Measurements from ENCODE around the gene ZNRF3.
"Not testable (repeated sequence)": the region's sequence is repeated elsewhere in the genome, so short reads cannot be mapped to it uniquely, and the experiment has no call there.

The ZNRF3 gene

DNA sequence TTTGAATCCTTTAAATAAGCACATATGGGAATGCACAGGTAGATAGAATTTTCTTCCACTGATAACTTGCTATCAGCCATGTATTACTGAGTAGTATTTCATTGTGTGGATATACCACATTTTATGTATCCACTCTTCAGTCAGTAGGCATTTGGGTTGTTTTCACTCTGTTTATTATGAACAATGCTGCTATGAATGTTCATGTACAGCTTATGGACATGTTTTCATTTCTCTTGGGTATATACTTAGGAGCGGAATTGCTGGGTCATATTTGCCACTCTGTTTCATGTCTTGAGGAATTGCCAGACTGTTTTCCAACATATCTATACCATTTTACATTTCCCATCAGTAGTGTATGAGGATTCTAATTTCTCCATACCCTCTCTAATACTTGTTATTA, 63.8 kb downstream of the ZNRF3 start:
- DNase-seq (ENCODE audit: extremely low spot score, insufficient read length, low read depth) (no peak), FAIRE-seq (no peak)

DNA sequence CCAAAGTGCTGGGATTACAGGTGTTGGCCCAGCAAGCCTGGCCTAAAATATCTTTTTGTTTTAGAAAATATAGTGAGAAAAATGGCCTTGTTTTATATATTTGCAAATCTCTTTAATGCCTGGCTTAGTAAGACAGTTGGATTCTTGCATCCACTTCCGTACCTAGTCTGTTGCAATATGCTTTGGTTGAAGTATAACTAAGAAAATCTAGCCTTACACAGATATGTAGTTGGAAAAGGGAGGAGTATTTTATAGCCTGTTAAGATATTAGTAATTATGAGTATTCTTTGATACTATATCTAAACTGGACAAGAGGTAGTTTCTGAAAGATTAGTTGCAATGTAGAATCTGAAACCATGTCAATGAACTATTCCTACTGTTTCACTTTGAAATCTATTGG, 65.1 kb downstream of the ZNRF3 start:
- DNase-seq (ENCODE audit: extremely low spot score, insufficient read length, low read depth), result no peak
- FAIRE-seq, result no peak

DNA sequence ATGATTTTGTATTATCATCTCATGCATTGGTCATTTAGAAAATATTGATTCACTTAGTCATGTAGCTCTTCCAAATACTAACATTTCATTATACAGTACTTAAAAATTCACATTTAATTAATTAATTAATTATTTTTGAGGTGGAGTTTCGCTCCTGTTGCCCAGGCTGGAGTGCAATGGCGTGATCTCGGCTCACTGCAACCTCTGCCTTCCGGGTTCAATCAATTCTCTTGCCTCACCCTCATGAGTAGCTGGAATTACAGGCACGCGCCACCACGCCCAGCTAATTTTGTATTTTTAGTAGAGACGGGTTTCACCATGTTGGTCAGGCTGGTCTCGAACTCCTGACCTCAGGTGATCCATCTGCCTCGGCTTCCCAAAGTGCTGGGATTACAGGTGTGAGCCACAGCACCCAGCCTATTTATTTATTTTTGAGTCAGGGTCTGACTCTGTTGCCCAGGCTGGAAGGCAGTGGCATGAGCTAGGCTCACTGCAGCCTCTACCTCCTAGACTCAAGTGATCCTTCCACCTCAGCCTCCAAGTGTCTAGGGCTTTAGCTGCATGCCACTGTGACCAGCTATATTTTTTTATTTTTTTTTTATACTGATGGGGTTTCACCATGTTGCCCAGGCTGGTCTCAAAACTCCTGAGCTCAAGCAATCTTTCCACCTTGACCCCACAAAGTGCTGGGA, 65.6 kb downstream of the ZNRF3 start:
- not testable (repeated sequence) for FAIRE-seq; DNase-seq (ENCODE audit: extremely low spot score, insufficient read length, low read depth)

DNA sequence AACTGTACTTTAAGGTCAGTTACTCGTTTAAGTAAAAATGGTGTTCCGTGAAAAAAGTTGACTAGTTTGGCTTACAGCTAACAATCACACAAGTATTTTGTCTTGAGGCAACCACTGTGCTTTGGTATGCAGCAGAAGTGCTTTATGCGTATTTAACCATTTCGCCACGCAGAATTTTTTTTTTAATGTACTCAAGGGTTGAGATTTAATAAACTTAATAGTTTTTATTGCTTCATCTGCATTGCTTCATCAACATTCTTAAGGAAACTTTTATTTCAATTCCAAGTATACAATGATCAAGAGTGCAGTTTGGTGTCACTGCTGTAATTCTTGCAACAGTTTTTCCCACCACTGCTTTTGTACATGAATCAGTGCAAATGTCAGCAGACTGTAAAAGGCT, 66.4 kb downstream of the ZNRF3 start:
- FAIRE-seq (no peak), DNase-seq (ENCODE audit: extremely low spot score, insufficient read length, low read depth) (no peak)

DNA sequence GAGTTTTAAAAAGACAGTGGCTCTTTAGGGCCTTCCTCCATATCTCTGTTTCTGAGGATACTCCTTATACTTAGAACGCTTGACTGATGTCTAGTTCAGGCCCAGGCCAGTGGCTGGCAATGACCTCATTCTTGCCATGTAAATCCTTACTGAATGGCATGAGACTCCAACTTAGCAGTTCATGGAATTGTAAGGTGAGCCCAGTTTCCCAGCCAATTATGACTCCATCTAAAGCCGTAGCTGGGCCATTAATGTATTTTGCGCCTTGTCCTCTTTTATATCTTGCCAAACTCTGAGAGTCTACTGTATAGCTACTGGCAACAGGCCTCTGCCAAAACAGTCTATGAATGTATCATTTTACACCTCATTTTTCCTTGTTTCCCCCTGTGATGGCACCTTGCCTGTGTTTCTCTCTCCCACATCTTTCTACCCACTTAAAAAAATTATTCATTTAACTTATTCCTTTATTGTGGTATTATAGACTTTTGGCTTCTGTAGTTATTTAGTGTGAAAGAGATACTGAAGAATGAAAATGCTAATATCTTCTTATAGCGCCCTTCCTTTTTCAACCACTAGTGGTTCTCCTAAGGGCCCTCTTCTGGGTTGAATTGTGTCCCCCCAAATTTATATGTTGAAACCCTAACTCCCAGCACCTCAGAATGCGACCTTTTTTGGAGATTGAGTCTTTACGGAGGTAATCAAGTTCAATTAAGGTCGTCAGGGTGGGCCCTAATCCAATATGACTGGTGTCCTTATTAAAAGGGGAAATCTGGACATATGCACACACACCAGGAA, 67.4 kb downstream of the ZNRF3 start:
- DNase-seq (ENCODE audit: extremely low spot score, insufficient read length, low read depth), result no peak
- no peak for FAIRE-seq

DNA sequence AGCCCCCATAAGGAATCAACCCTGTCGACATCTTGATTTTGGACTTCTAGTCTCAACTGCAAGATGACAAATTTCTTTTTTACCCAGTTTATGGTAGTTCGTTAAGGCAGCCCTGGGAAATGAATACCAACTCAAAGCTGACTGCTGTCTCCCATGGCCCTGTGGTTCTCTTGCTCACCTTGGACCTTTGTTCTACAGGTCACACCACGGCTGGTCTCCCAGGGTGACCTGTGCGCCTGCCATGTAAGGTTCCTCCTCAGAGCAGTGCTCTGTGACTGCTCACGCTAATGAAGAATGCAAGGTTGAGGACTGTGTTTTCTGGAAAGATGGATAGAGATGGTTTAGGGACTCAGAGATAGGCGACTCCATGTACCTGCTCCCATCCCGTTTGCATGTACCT, 68.2 kb downstream of the ZNRF3 start:
- FAIRE-seq (no peak), DNase-seq (ENCODE audit: extremely low spot score, insufficient read length, low read depth) (no peak)

DNA sequence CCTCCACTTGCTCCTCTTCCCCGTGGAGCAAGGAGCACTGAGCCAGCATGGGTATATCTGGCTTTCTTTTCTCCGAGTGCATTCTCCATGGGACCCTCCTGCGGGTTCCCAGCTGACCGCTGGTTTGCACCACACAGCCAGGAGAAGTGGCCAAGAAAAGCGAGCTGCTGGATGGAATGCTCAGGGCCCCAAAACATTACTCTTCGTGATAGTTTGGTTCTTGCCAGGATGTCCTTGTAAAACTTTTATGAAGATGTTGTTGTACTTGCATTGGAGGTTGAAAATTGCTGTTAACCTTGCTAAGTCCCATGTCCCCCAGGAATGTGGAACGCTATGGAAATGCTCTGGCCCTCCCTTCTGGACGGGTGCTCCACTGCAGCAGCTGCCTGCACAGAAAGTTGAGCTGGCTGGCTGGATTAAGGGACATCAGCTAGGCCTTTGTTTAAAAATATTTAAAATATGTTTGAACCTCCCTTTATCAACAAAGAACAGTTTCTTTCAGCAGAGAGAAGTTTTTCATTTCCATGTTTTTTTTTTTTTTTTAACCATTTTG, 68.7 kb downstream of the ZNRF3 start:
- DNase-seq (ENCODE audit: extremely low spot score, insufficient read length, low read depth) (no peak), FAIRE-seq (no peak)

DNA sequence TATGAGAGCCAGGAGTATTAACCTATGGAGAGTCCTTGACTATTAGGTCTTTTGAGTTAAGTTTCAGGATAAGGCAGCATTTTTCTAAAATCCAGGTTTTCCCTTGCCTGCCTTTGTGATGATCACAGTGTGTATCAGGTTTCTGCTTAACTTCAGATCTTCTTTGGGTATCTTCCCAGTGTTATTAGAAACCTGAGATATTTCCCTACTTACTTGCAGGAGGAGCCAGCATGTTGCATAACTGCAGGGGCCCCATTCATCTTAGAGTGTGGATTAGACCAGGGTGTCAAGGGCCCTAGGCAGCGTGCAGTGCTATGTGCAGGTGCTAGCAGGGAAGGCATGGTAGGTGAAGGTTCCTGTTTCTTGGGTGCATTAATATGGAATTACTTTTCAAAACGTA, 69.5 kb downstream of the ZNRF3 start:
- no peak for DNase-seq (ENCODE audit: extremely low spot score, insufficient read length, low read depth)

DNA sequence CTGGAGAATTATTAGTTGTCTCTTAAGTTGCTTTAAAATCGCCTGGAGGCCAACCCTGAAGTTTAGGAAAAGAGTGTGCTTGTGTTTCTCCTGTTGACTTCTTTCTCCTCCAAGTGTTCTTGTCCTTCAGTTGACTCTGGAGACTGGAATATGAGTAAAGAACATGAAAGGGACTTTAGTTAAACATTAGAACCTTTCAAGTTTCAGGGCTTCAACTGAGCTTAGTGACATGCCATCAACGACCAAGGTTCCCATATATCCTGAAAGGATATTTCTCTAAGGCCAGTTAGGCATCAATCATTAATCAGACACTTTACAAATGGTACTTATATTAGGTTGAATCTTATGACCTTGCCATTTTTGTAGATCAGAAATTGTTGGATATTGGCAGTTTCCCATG, 70.0 kb downstream of the ZNRF3 start:
- DNase-seq (ENCODE audit: extremely low spot score, insufficient read length, low read depth) (no peak), FAIRE-seq (no peak)

More for the DNA sequence above, 69.5 kb downstream of the ZNRF3 start:
- FAIRE-seq, result no peak

DNA sequence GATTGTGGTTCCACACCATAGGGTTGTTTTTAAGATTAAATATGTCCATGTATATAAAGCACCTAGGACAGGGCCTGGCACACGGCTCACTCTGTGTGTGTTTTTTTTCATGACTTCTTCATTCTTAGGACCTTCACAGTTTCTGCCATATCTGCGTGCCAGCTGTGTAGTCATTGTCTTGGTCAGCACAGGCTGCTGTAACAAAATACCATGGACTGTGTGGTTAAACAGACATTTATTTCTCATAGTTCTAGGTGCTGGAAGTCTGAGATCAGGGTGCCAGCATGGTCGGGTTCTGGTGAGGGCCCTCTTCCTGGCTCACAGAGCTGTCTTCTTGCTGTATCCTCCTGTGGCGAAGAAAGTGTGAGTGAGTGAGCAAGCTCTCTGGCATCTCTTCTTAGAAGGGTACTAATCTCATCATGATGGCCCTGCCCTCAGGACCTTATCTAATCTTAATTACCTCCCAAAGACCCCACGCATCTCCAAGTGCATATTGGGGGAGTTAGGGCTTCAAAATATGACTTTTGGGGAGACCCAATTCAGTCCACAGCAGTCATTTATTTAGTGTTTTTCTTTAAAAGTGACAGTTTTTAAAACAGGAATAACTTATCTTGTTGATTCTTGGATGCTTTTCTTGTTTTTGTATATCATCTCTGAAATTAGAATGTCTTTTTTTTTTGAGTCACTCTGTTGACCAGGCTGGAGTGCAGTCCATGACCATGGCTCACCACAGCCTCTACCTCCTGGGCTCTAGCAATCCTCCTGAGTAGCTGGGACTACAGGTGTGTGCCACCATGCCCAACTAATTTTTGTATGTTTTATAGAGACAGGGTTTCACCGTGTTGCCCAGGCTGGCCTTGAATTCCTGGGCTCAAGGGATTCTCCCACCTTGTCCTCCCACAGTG, 70.9 kb downstream of the ZNRF3 start:
- FAIRE-seq (no peak), DNase-seq (ENCODE audit: extremely low spot score, insufficient read length, low read depth) (no peak)

DNA sequence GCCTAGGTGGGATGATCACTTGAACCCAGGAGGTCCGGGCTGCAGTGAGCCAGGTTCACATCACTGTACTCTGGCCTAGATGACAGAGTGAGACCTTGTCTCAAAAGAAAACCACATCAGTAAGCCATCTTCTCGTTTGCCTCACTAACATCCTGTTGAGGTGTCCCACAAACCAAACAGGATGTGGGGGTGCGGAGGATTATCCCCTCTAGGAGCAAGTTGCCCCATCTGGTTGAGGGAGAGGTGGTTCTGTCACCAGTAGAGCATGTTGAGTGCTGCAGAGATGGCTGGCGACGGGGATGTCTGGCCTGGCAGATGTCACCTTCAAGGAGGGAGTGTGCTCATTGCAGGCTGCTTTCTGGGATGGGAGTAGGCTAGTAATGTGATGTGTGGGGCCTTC, 72.4 kb downstream of the ZNRF3 start:
- DNase-seq (ENCODE audit: extremely low spot score, insufficient read length, low read depth) (peak; percentile 62), FAIRE-seq (peak; percentile 99)

DNA sequence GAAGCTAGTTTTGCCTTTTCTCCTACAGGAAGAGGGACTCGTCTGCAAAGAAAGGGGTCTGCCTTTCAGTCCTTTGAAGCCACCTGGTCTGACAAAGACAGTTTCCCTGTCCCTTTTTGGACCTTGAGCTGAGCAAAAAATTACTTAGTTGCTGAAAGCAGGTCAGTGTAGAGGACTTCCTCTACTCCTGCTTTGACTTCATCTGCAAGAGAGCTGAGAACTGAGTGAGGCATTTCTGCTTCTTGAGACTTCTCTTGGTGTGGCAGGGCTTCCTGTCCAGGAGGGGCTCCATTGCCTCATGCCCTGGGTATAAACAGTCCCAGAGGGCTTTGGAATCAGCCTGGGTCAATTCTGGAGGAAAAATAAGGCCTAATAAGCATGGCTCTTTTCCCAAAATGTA, 73.1 kb downstream of the ZNRF3 start:
- FAIRE-seq (no peak), DNase-seq (ENCODE audit: extremely low spot score, insufficient read length, low read depth) (peak; percentile 12)

DNA sequence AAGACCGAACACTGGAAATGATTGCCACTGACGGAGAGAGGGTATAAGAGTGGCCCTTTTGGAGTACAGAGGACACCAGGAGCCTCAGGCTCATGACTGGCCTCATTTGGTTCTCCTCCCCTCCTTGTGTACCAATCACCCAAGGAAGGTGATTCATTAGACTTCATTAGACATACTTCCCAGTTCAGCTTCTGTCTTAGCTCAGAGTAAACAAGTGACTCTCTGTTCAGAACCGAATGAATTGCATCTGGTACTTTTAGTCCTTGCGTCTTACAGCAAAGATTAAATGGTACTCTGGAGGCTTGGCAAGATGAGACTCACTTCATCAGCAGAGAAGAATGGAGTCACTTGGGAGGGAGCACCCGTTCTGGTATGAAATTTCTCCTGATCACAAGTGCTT, 75.2 kb downstream of the ZNRF3 start:
- no peak for DNase-seq (ENCODE audit: extremely low spot score, insufficient read length, low read depth)
- FAIRE-seq, result no peak

DNA sequence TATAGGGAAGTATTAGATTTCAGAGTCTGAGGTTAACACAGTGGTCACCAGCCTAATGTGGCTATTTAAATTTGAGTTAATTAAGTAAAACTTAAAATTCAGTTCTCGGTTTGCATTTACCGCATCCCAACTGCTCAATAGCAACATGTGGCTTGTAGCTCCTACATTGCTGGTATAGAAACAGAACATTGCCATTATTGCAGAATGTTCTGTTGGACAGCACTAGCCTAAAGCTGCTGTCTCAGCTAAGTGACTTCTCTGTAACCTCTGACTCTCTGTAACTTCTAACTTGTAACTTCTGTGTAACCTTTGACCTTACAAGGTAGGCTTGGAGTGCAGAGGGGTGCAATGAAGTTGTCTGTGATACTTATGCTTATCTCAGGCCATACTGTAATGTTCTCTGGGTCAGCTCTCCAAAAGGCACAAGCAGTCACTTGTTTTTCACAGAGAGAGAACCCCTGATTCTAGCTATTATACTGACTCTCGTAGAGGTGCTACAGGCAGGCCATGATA, 78.7 kb downstream of the ZNRF3 start:
- no peak for DNase-seq (ENCODE audit: extremely low spot score, insufficient read length, low read depth)
- no peak for FAIRE-seq

DNA sequence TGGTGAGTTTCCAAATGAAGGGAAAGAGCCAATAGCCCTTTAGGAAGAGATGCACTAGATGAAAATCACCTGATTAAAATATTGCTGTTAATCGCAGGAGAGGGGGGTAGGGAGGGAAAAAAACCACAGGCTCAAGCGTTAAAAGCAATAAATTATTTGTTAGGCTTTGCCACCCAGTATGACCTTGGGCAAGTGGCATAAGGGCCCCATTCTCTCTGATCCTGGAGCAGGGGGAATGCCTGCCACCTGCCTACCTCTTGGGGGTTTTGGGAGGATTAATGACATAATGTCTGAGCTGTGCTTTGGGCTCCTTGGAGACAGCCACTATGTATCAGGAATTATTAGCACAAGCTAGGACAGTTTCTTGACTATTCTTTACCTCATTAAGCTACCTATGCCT, 80.0 kb downstream of the ZNRF3 start:
- FAIRE-seq (no peak), DNase-seq (ENCODE audit: extremely low spot score, insufficient read length, low read depth) (no peak)

DNA sequence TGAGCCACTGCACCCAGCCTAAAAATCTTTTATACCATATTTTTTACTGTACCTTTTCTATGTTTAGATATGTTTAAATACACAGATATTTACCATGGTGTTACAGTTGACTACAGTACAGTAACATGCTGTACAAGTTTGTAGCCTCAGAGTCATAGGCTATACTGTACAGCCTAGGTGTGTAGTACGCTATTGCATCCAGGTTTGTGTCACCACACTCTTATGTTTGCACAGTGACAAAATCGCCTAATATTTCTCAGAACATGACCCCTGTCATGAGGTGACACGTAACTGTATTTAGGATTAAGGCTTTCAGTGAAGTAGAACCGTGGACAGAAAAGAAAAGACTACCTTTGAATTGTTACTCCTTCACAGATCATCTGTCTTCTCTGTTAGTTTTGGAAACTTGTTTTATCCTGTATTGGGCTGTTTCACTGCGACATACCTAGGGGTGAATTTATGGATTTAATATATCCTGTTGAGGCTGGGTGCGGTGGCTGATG, 83.8 kb downstream of the ZNRF3 start:
- DNase-seq (ENCODE audit: extremely low spot score, insufficient read length, low read depth) (no peak), FAIRE-seq (no peak)

DNA sequence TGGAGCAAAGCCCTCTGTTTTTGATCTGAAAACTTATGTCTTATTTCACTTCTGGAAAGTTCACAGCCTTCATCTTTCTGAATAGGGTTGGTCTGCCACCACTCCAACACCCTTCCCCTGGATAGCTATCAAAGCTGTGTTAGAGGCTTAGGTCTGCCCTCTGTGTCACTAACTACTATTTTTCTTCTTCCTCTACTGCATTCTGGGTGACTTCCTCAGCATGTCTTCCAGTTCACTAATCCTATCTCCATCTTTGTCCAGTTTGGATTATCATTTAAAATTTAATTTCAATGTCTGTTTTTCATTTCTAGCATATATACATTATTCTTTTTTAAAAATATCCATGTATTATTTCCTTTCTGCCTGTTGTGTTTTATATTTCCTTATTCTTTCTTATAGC, 84.6 kb downstream of the ZNRF3 start:
- FAIRE-seq (no peak), DNase-seq (ENCODE audit: extremely low spot score, insufficient read length, low read depth) (no peak)

DNA sequence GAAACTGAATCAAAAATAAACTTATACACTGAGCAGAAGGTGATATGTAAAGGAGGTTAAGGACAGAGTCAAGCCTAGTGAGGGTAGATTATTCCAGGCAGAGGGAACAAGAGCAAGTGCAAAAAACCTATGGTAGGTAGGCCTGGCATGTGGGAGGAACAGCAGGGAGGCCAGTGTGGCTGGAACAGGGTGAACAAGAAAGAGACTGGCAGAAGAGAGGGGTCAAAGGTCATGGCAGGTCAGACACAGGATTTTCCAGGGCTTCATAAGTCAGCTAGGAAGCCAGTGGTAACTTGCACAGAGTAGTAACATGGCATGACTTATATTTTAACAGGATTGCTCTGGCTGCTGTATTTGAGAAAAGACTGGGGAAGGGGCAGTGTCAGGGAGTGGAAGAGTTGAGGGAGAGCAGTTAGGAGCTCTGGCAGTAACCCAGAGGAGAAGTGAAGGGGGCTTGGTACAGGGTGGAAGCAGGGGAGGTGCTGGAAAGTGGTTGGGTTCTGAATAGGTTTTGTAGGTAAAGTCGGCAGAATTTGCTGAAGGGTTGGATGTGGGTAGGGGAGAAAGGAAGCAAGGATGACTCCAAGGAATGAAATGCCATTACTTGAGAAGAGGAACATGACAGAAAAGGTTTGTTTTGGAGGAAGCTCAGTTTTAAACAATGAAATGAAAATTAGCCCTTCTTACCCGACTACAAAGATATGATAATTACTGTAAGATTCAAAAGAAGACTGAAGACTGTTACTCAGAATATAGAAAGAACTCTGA, 86.2 kb downstream of the ZNRF3 start:
- FAIRE-seq, result no peak
- DNase-seq (ENCODE audit: extremely low spot score, insufficient read length, low read depth), result no peak

DNA sequence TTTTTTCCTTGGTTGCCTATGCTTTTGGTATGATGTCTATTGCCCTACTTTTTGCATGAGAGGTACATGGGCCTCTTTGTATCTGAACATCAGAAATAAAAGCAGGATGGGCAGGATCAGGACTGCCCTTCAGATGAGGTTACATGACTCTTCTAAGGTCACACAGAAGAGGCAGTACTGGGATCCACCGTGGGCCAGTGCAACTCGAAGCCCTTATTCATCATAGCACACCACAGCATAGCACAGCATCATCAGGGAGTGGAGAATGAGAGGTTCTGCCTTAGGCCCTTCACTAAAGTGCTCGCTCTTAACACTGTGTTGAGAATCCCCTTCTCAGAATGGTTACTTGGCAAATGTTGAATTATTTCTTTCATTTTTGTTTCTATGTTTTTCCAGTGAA, 90.0 kb downstream of the ZNRF3 start:
- FAIRE-seq (no peak), DNase-seq (ENCODE audit: extremely low spot score, insufficient read length, low read depth) (no peak)
